Mucosa of descending colon (tissue), 3 donors: Measurements from ENCODE around the gene SS18L1. TPM values are rescaled to one million over a fixed set of nuclear protein-coding genes. Genes with fewer than 3 reads are reported as not detected.

ENCODE experiments used
- ATAC-seq: fragments of 200-7000 bp; cut with Tn5 transposase; one replicate; pipeline ENCODE4 v1.9.1; 2020; ENCODE audit warnings: mild to moderate bottlenecking, moderate library complexity
- DNase-seq, 3 donors: peaks; one replicate each; pipeline ENCODE4 v3.0.0-alpha.2; 2020
- H3K36me3 ChIP-seq: fragments of 200-600 bp; one replicate; pipeline ENCODE4 v1.8.0; 2021; ENCODE audit warnings: low read depth, mild to moderate bottlenecking
- H3K4me1 ChIP-seq: fragments of 200-600 bp; one replicate; pipeline ENCODE4 v1.8.0; 2021; ENCODE audit warnings: low read depth, mild to moderate bottlenecking
- H3K4me3 ChIP-seq: fragments of 200-600 bp; one replicate; pipeline ENCODE4 v1.8.0; 2021; ENCODE audit warnings: mild to moderate bottlenecking
- H3K9me3 ChIP-seq: fragments of 200-600 bp; one replicate; pipeline ENCODE4 v1.8.0; 2021; ENCODE audit warnings: mild to moderate bottlenecking
- intact Hi-C, 2 donors: fragments of 100-400 bp; cut with DNase I in 1 of 2; cut with micrococcal nuclease in 1 of 2; formaldehyde crosslinking; loops; one replicate each; pipeline versions ENCODE4 v1.11.0 to v1.11.1; 2022; cut with DNase I, micrococcal nuclease
- total RNA-seq, 3 donors: library from RNA; stranded (reverse); fragmentation: NEBNext Ultra II Directional in 2 of 3; extraction: Animal tissue kit (Norgen Biotek cat#: 25700) in 2 of 3; gene quantifications; one replicate each; pipeline versions ENCODE4 v1.2.1 to v1.2.4, GENCODE V29; 2021 to 2023
- TF ChIP-seq, protein P1 (sequence below): fragments of 200-600 bp; IDR thresholded peaks from one replicate; pipeline ENCODE4 v1.8.0; 2022; ENCODE audit warnings: antibody characterized with exemption, mild to moderate bottlenecking
- donor health status: DM: no; HTN: no; CAD: no; lungs with moderate emphysema.
- donor health status: DM: no; HTN: no; CAD: no.
- donor health status: DM: no; HTN: yes; CAD: no.

Gene SS18L1
- total RNA-seq, 3 donors from 2014 or later, result 13.2 to 16.0 (median 14.4) TPM

DNA sequence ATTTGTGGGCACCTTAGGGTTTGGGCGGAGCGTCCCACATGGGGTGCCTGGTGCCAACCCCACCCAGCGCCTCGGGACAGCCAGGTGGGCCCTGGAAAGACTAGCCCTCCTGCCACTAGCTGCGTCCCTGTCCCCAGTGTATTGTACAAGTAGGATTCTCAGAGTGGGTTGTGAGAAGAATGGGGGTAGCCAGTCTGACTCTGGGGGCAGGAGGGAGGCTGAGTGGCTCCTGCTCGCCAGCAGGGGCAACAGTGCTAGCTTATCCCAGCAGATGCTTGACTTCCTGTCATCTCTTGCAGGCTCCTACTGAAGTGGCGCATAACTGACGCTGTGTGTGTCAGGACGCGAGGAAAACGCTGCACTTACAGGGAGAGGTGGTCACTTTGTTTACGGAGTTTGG lies 9.7 kb upstream of the SS18L1 start:
- DNase-seq, result no peak
- no peak for ATAC-seq
- peaks cover 8% of the 10 kb centered on the region for H3K36me3 ChIP-seq
- H3K4me3 ChIP-seq, result no peak overlapping the region
- intact Hi-C loops, result no loop called here
- TF ChIP-seq, protein P1, sequence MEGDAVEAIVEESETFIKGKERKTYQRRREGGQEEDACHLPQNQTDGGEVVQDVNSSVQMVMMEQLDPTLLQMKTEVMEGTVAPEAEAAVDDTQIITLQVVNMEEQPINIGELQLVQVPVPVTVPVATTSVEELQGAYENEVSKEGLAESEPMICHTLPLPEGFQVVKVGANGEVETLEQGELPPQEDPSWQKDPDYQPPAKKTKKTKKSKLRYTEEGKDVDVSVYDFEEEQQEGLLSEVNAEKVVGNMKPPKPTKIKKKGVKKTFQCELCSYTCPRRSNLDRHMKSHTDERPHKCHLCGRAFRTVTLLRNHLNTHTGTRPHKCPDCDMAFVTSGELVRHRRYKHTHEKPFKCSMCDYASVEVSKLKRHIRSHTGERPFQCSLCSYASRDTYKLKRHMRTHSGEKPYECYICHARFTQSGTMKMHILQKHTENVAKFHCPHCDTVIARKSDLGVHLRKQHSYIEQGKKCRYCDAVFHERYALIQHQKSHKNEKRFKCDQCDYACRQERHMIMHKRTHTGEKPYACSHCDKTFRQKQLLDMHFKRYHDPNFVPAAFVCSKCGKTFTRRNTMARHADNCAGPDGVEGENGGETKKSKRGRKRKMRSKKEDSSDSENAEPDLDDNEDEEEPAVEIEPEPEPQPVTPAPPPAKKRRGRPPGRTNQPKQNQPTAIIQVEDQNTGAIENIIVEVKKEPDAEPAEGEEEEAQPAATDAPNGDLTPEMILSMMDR, result no peak
- no peaks in the 10 kb centered on the region for H3K9me3 ChIP-seq
- H3K4me1 ChIP-seq, result no peaks in the 10 kb centered on the region

DNA sequence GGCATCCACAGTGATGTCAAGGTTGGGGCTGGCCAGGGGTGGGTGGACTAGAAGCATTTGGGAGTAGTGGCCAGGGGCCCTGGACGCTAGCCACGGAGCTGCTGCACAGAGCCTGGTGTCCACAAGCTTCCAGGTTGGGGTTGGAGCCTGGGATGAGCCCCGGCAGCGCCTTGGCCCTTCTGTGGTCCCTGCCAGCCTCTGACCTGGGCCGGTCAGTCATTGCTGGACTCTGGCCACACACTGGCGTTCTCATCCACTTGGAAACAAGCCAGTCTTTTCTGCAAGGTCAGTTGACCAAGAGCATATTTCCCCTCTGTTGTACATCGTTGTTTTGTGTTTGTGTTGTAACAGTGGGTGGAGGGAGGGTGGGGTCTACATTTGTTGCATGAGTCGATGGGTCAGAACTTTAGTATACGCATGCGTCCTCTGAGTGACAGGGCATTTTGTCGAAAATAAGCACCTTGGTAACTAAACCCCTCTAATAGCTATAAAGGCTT lies 8.8 kb upstream of the SS18L1 start:
- intact Hi-C loops, result no loop called here
- DNase-seq (no peak), ATAC-seq (no peak)
- no peak overlapping the region for H3K4me3 ChIP-seq
- peaks cover 15% of the 10 kb centered on the region for H3K36me3 ChIP-seq
- TF ChIP-seq, protein P1, result no peak
- H3K9me3 ChIP-seq, result no peaks in the 10 kb centered on the region
- no peaks in the 10 kb centered on the region for H3K4me1 ChIP-seq

DNA sequence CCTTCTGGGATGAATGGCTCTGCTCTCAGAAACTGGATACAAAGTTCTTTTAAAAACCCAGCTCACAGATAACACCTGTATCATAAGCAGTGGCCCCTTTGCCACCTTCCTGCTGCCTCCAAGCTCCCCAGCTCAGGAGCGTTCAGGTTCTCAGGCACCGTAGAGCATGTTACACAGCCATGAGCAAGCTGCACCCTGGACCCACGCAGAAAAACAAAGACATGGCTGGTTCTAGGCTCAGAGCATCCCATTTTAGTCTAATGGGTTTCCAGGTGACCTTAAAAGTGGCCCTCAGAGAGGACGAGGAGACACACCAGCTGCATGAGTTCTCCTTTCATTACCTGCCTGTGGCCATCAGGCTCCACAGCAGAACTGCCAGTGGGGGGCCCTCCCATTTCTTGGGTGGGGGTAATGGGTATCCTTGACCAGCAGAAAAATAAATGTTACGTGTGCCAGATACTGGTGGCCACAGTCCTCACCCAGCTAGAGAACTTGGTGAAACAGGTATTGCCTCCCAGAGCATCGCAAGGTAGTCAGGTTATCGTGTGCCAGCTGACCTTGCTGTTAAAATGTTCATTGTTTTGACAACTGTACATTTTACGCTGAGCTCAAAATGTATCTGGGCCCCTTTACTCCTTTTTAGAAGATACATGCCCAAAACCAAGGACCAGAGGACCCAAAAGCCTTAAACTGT lies 7.8 kb upstream of the SS18L1 start:
- H3K9me3 ChIP-seq, result no peaks in the 10 kb centered on the region
- DNase-seq (no peak), ATAC-seq (no peak)
- TF ChIP-seq, protein P1, result no peak
- peaks cover under 1% of the 10 kb centered on the region for H3K4me1 ChIP-seq
- intact Hi-C loops, result no loop called here
- peaks cover 15% of the 10 kb centered on the region for H3K36me3 ChIP-seq
- H3K4me3 ChIP-seq, result no peak overlapping the region

DNA sequence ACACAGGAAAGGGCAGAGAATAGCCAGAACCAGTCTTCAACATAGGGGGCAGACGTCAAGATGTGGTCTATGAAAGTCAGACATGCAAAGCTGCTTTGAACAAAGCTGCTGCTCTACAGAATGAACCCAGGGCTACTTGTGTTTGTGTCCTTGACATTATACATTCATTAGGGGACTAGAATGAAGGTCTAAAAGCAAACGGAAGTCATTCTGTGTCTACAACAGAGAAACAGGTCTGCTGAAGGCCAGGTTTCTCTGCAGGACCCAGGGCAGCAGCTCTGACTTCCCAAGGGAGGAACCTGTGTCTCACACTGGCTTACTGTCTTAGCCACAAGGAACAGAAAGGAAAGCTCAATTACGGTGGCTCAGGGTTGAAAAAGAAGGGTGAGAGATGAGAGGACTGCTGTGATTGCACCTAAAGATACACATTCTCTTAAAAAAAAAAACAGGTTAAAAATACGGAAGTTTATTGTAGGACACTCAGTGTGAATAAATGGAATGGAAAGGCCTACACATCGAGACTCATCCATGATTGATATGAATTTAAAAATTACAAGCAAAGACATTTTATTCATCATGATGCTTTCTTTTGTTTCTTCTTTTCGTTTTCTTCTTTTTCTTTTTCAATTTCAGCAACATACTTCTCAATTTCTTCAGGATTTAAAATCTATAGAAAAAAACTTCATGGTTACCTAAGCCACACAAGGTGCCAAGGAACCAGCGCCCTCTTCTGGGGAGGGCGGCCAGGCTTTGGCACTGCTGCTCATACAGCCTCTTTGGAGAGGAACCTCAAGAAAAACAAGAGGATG lies 7.1 kb upstream of the SS18L1 start:
- intact Hi-C loops, result no loop called here
- Histone ChIP-seq H3K36me3 (peaks cover 12% of the 10 kb centered on the region), H3K4me3 (no peak overlapping the region), H3K4me1 (peaks cover 8% of the 10 kb centered on the region), H3K9me3 (no peaks in the 10 kb centered on the region)
- TF ChIP-seq, protein P1, result peak; percentile 61
- DNase-seq (peak in 2 of 3 donors; percentile 82 to 89), ATAC-seq (peak; percentile 75)

DNA sequence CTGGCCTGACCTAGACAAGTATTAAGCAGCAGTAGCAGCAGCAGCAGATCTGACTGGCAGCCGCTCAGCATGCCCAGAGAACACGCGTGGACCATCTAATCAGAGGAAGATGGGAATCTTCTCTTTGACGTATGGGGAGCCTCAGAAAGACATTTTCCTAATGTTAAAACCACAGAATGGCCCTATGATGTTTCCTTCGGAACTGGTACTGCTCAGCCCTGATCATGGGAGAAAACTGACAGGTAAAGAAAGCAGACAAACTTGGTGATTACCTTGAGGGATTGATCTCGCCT lies 6.5 kb upstream of the SS18L1 start:
- TF ChIP-seq, protein P1, result no peak
- intact Hi-C loops, result no loop called here
- Histone ChIP-seq H3K9me3 (no peaks in the 10 kb centered on the region), H3K4me1 (peaks cover 12% of the 10 kb centered on the region), H3K4me3 (no peak overlapping the region), H3K36me3 (peaks cover 7% of the 10 kb centered on the region)
- no peak for DNase-seq
- no peak for ATAC-seq
